PC-9 (cell line): ENCODE data around the gene MTG1. TPM values are rescaled to one million over a fixed set of nuclear protein-coding genes. Genes with fewer than 3 reads are reported as not detected.

ENCODE experiments used
- BruUV-seq: library from RNA; stranded (reverse); fragments of 400-500 nt; replicated peaks from 2 replicates; lab custom pipeline; 2021; lab: Mats Ljungman, UMichigan
- CTCF ChIA-PET: fragments of 300-600 bp; sonication (Branson Sonifier 250); formaldehyde crosslinking; loops from one replicate; lab custom pipeline; 2022; ENCODE audit warnings: antibody characterized with exemption; lab: Charles Lee
- POLR2A ChIA-PET: fragments of 300-600 bp; sonication (Branson Sonifier 250); formaldehyde crosslinking; loops from one replicate; lab custom pipeline; 2022; ENCODE audit warnings: antibody characterized with exemption; ENCODE audit not compliant: unreplicated experiment; lab: Charles Lee
- DNase-seq, 2 experiments: peaks; one replicate each; pipeline versions ENCODE4 v3.0.0 to v3.0.0-alpha.2; 2015 to 2022; ENCODE audit warnings: mixed read lengths in 1 of 2
- H2AFZ ChIP-seq: fragments of 200-600 bp; sonication (generic); 2 replicates; pipeline ENCODE4 v1.8.1; 2017; ENCODE audit warnings: antibody characterized with exemption
- H3F3A ChIP-seq: fragments of 200-600 bp; sonication (generic); 2 replicates; pipeline ENCODE4 v1.8.1; 2017; ENCODE audit warnings: antibody characterized with exemption, mild to moderate bottlenecking, low read depth; ENCODE audit not compliant: insufficient read depth
- H3K27ac ChIP-seq: fragments of 200-600 bp; sonication (generic); 2 replicates; pipeline ENCODE4 v1.6.1; 2016; ENCODE audit warnings: mixed run types
- H3K27me3 ChIP-seq: fragments of 200-600 bp; sonication (generic); 2 replicates; pipeline ENCODE4 v1.6.1; 2016; ENCODE audit warnings: low read depth, mixed run types; ENCODE audit not compliant: insufficient read depth
- H3K36me3 ChIP-seq: fragments of 200-600 bp; sonication (generic); 2 replicates; pipeline ENCODE4 v1.6.1; 2016; ENCODE audit warnings: low read depth, mixed run types
- H3K4me1 ChIP-seq: fragments of 200-600 bp; sonication (generic); replicated peaks from 2 replicates; pipeline ENCODE4 v1.6.1; 2016; ENCODE audit warnings: mixed run types; ENCODE audit not compliant: insufficient read depth
- H3K4me2 ChIP-seq: fragments of 200-600 bp; sonication (generic); 2 replicates; pipeline ENCODE4 v1.6.1; 2017; ENCODE audit warnings: mixed run types
- H3K4me3 ChIP-seq: fragments of 200-600 bp; sonication (generic); 2 replicates; pipeline ENCODE4 v1.6.1; 2016; ENCODE audit warnings: mixed run types
- H3K79me2 ChIP-seq: fragments of 200-600 bp; sonication (generic); 2 replicates; pipeline ENCODE4 v1.6.1; 2017; ENCODE audit warnings: low read depth, mixed run types
- H3K9me2 ChIP-seq: fragments of 200-600 bp; sonication (generic); 2 replicates; pipeline ENCODE4 v1.8.1; 2017; ENCODE audit warnings: mild to moderate bottlenecking; ENCODE audit not compliant: insufficient read depth
- H3K9me3 ChIP-seq: fragments of 200-600 bp; sonication (generic); 2 replicates; pipeline ENCODE4 v1.8.1; 2016; ENCODE audit warnings: low read depth; ENCODE audit not compliant: insufficient read depth
- H4K20me1 ChIP-seq: fragments of 200-600 bp; sonication (generic); 2 replicates; pipeline ENCODE4 v1.8.1; 2017; ENCODE audit not compliant: insufficient read depth
- EZH2 ChIP-seq: fragments of 200-600 bp; sonication (generic); IDR thresholded peaks from 2 replicates; pipeline ENCODE4 v1.8.0; 2017; ENCODE audit warnings: antibody characterized with exemption, low read depth
- intact Hi-C: fragments of 100-400 bp; cut with micrococcal nuclease; formaldehyde crosslinking; loops from one replicate; pipeline ENCODE4 v1.10.0; 2022; ENCODE audit not compliant: unreplicated experiment
- total RNA-seq: library from RNA; stranded (reverse); gene quantifications from 2 replicates; pipeline ENCODE4 v1.2.3, GENCODE V29; 2021
- TF ChIP-seq, protein P1 (sequence below): fragments of 200-600 bp; sonication (generic); conservative IDR thresholded peaks from 2 replicates; pipeline ENCODE4 v1.6.1; 2017; ENCODE audit warnings: mixed run types, antibody characterized with exemption, mild to moderate bottlenecking, moderate library complexity

Gene MTG1
- total RNA-seq, 1 experiment from 2014 or later = 33.0 TPM

- Histone ChIP-seq H3K4me3 (no peak overlapping the region), H3K27me3 (no peaks in the 10 kb centered on the region), H3K36me3 (no peaks in the 10 kb centered on the region), H2AFZ (no peak overlapping the region), H3K9me3 (no peaks in the 10 kb centered on the region), H3F3A (peaks cover 15% of the 10 kb centered on the region; the same call in 1 of the 2 replicates), H3K79me2 (no peaks in the 10 kb centered on the region), H3K4me2 (no peak overlapping the region), H3K4me1 (peaks cover 1% of the 10 kb centered on the region; the same call in 1 of the 2 replicates), H4K20me1 (no peaks in the 10 kb centered on the region), H3K27ac (no peak overlapping the region), H3K9me2 (no peaks in the 10 kb centered on the region)
- DNase-seq = no peak
- TF ChIP-seq, protein P1, sequence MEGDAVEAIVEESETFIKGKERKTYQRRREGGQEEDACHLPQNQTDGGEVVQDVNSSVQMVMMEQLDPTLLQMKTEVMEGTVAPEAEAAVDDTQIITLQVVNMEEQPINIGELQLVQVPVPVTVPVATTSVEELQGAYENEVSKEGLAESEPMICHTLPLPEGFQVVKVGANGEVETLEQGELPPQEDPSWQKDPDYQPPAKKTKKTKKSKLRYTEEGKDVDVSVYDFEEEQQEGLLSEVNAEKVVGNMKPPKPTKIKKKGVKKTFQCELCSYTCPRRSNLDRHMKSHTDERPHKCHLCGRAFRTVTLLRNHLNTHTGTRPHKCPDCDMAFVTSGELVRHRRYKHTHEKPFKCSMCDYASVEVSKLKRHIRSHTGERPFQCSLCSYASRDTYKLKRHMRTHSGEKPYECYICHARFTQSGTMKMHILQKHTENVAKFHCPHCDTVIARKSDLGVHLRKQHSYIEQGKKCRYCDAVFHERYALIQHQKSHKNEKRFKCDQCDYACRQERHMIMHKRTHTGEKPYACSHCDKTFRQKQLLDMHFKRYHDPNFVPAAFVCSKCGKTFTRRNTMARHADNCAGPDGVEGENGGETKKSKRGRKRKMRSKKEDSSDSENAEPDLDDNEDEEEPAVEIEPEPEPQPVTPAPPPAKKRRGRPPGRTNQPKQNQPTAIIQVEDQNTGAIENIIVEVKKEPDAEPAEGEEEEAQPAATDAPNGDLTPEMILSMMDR = no peak
- no peak for TF ChIP-seq EZH2
- CTCF ChIA-PET = no interaction called here
- intact Hi-C loops = no loop called here
- no TSS peak for BruUV-seq
- POLR2A ChIA-PET = interaction anchor here (0.6 kb wide), 1 partner anchor 209 kb away, joined by 3 read pairs; no protein-coding TSS in a partner anchor
Observed at GRCh38 chr10:133388236-133388972, 5.6 kb upstream of the MTG1 start.

GRCh38 chr10:133388973-133389818, 4.8 kb upstream of the MTG1 start:
- CTCF ChIA-PET = interaction anchor here (0.6 kb wide), 1 partner anchor 50 kb away, joined by 3 read pairs; no protein-coding TSS in a partner anchor
- H4K20me1 ChIP-seq = no peaks in the 10 kb centered on the region
- no peaks in the 10 kb centered on the region for H3K9me2 ChIP-seq
- no peaks in the 10 kb centered on the region for H3K27me3 ChIP-seq
- no peak for DNase-seq
- H3F3A ChIP-seq = peaks cover 15% of the 10 kb centered on the region; the same call in 1 of the 2 replicates
- H3K4me1 ChIP-seq = peaks cover 4% of the 10 kb centered on the region; the same call in 1 of the 2 replicates
- no peak overlapping the region for H3K27ac ChIP-seq
- BruUV-seq = no TSS peak
- H3K4me3 ChIP-seq = no peak overlapping the region
- POLR2A ChIA-PET = no interaction called here
- H3K9me3 ChIP-seq = no peaks in the 10 kb centered on the region
- no peak overlapping the region for H2AFZ ChIP-seq
- intact Hi-C loops = no loop called here
- H3K4me2 ChIP-seq = no peak overlapping the region
- TF ChIP-seq, protein P1 = no peak
- no peaks in the 10 kb centered on the region for H3K36me3 ChIP-seq
- H3K79me2 ChIP-seq = no peaks in the 10 kb centered on the region

DNA sequence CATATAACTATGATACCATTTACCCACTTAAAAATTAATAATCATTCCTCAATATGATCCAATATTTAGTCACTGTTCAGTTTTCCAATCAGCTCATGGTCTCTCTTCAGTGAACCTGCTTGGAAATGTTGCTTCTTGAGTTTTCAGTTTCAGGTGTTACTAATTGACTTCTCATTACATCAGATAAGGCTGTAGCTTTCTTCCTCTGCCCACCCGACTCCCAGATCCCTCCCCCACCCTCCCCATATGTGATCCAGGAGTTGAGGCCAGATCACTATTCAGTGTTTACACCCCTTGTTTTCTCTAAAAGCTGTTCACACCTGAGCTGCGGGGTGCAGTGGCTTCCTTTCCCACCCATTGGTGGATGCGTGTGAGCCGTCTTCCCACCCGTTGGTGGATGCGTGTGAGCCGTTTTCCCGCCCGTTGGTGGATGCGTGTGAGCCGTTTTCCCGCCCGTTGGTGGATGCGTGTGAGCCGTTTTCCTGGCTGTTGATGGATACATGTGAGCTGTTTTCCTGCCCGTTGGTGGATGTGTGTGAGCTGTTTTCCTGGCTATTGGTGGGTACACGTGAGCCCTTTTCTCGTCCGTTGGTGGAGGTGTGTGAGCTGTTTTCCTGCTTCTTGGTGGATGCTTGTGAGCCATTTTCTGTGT, 3.2 kb upstream of the MTG1 start:
- Histone ChIP-seq H3K9me2 (no peaks in the 10 kb centered on the region), H3K79me2 (peaks cover 14% of the 10 kb centered on the region), H2AFZ (no peak overlapping the region), H3K27ac (no peak overlapping the region), H3F3A (peaks cover 15% of the 10 kb centered on the region; the same call in 1 of the 2 replicates), H4K20me1 (no peaks in the 10 kb centered on the region), H3K4me2 (no peak overlapping the region), H3K9me3 (no peaks in the 10 kb centered on the region), H3K4me3 (no peak overlapping the region), H3K36me3 (no peaks in the 10 kb centered on the region), H3K27me3 (no peaks in the 10 kb centered on the region), H3K4me1 (peaks cover 7% of the 10 kb centered on the region; the same call in 1 of the 2 replicates)
- no peak for DNase-seq
- no TSS peak for BruUV-seq
- ChIA-PET POLR2A (no interaction called here), CTCF (no interaction called here)
- TF ChIP-seq, protein P1 = no peak
- no peak for TF ChIP-seq EZH2
- intact Hi-C loops = loop anchor here (10.0 kb wide), 1 partner anchor 66 kb away; no protein-coding TSS in a partner anchor
